Suprapubic skin (tissue), 4 donors: ENCODE measurements around the gene HECW1. TPM values are rescaled to one million over a fixed set of nuclear protein-coding genes. Genes with fewer than 3 reads are reported as not detected.
"Not testable (repeated sequence)": the region's sequence is repeated elsewhere in the genome, so short reads cannot be mapped to it uniquely, and the experiment has no call there.

ENCODE experiments used
- DNase-seq, 2 donors: peaks; one replicate each; pipeline ENCODE4 v3.0.0-alpha.2; 2019; ENCODE audit warnings: low spot score in 2 of 2
- H3K27ac ChIP-seq: fragments of 200-600 bp; sonication (generic); one replicate; pipeline ENCODE4 v1.5.1; 2019
- H3K27me3 ChIP-seq: fragments of 200-600 bp; sonication (generic); one replicate; pipeline ENCODE4 v1.5.1; 2019
- H3K36me3 ChIP-seq: fragments of 200-600 bp; sonication (generic); one replicate; pipeline ENCODE4 v1.5.1; 2019
- H3K4me1 ChIP-seq: fragments of 200-600 bp; sonication (generic); one replicate; pipeline ENCODE4 v1.5.1; 2019
- H3K4me3 ChIP-seq: fragments of 200-600 bp; sonication (generic); one replicate; pipeline ENCODE4 v1.5.1; 2019; ENCODE audit warnings: mild to moderate bottlenecking
- H3K9me3 ChIP-seq: fragments of 200-600 bp; sonication (generic); one replicate; pipeline ENCODE4 v1.5.1; 2019
- CTCF ChIP-seq, 2 donors: fragments of 200-600 bp in 1 of 2; fragments of 450-650 bp in 1 of 2; sonication (generic) in 1 of 2; IDR thresholded peaks; one replicate each; pipeline ENCODE4 v1.5.1; 2016 to 2019; ENCODE audit warnings: antibody characterized with exemption in 2 of 2, mild to moderate bottlenecking in 1 of 2, moderate library complexity in 1 of 2
- EP300 ChIP-seq: sonication (generic); formaldehyde crosslinking; IDR thresholded peaks from one replicate; pipeline ENCODE4 v1.6.1; 2017; ENCODE audit warnings: antibody characterized with exemption
- POLR2A ChIP-seq, 2 donors: fragments of 450-650 bp; IDR thresholded peaks; one replicate each; pipeline ENCODE4 v1.6.1; 2017; ENCODE audit warnings: antibody characterized with exemption in 2 of 2, mild to moderate bottlenecking in 2 of 2, moderate library complexity in 2 of 2
- POLR2AphosphoS5 ChIP-seq, 3 donors: sonication (generic); formaldehyde crosslinking; IDR thresholded peaks; one replicate each; pipeline ENCODE4 v1.6.1; 2017; ENCODE audit warnings: antibody characterized with exemption in 3 of 3
- WGBS: methylation state at CpG from one replicate; pipeline ENCODE4 v1.1.5; 2018; 5-methylcytosine and 5-hydroxymethylcytosine counted together
- total RNA-seq, 4 donors: library from RNA; depleted of rRNA; stranded (reverse); fragments of >200 nt; gene quantifications; one replicate each; pipeline ENCODE4 v1.1.0, GENCODE V29; 2016

HECW1 gene
- total RNA-seq, 4 donors from 2014 or later: 0.17 to 0.73 (median 0.32) TPM; not detected in 1

GRCh38 chr7:43204081-43204480 lies 91.6 kb downstream of the HECW1 start:
- TF ChIP-seq EP300: no peak
- no peak for TF ChIP-seq POLR2A (IDR thresholded peaks at IDR 0.05)
- TF ChIP-seq CTCF (IDR thresholded peaks at IDR 0.05): no peak

DNA sequence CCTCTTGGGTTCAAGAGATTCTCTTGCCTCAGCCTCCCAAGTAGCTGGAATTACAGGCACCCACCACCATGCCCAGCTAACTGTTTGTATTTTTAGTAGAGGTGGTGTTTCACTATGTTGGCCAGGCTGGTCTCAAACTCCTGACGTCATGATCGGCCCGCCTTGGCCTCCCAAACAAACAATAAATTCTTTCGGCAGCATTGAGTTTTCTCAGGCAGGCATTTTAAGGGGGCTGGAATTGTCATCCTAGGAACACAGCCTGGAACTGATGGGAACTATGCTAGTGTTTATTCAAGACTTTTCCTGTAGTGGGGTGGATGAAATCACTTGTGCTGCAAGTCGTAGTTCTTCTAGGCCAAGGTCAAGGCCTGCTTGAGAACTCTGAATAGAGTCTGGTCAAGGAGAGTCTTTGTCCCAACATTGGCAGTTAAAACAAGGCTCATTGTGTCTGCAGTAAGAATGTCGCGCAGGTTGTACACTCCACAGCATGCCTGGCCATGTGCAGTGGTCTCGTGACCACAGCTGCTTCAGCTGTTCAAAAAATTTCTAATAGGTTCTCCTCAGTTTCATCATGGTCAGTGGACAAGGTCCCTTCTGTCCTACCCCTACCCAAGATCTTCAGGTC lies 92.8 kb downstream of the HECW1 start:
- Histone ChIP-seq H3K4me3 (no peak overlapping the region), H3K9me3 (no peaks in the 10 kb centered on the region), H3K36me3 (no peaks in the 10 kb centered on the region), H3K27me3 (peaks cover 12% of the 10 kb centered on the region), H3K27ac (no peak overlapping the region), H3K4me1 (no peaks in the 10 kb centered on the region)
- 92% methylated on average over 8 of the region's 8 CpGs for WGBS
- no peak for DNase-seq
- TF ChIP-seq CTCF (IDR thresholded peaks at IDR 0.05) (no peak), POLR2A (IDR thresholded peaks at IDR 0.05) (no peak), EP300 (no peak), POLR2AphosphoS5 (IDR thresholded peaks at IDR 0.05) (no peak)

More at GRCh38 chr7:43204081-43204480, 91.6 kb downstream of the HECW1 start:
- Histone ChIP-seq H3K4me1 (no peaks in the 10 kb centered on the region), H3K27me3 (peaks cover 14% of the 10 kb centered on the region), H3K9me3 (no peaks in the 10 kb centered on the region), H3K4me3 (no peak overlapping the region), H3K27ac (no peak overlapping the region), H3K36me3 (no peaks in the 10 kb centered on the region)
- no peak for DNase-seq
- WGBS: 58% methylated on average over 1 of the region's 1 CpG

DNA sequence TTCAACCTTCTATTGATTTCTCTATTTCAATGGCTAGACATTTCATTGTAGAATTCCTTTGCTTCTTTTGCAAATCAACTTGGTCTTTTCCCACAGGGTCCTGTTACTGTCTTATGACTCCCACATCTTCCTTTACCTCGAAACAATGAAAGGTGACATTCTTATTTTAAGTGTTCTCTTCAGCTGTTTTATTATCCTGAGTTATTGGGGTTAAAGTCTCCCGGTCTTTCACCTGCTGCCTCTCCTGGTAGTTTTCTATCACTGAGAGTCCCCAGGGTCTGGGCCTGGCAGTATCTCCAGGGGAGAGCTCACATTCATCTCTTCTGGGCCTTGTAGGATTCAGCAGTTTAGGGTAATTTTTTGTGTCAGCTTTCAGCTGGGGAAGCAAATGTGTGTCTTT lies 95.8 kb downstream of the HECW1 start:
- WGBS: 78% methylated on average over 2 of the region's 2 CpGs

GRCh38 chr7:43210539-43210938 lies 98.1 kb downstream of the HECW1 start:
- H3K27me3 ChIP-seq, DNase-seq, H3K4me3 ChIP-seq, H3K27ac ChIP-seq, H3K36me3 ChIP-seq, H3K9me3 ChIP-seq, H3K4me1 ChIP-seq: not testable (repeated sequence)
- whole genome bisulfite sequencing: 90% methylated on average over 10 of the region's 11 CpGs

More for the DNA sequence above, 95.8 kb downstream of the HECW1 start:
- H3K27ac ChIP-seq: no peak overlapping the region
- no peak for DNase-seq
- H3K9me3 ChIP-seq: no peaks in the 10 kb centered on the region
- no peaks in the 10 kb centered on the region for H3K36me3 ChIP-seq
- no peaks in the 10 kb centered on the region for H3K4me1 ChIP-seq
- TF ChIP-seq POLR2A (IDR thresholded peaks at IDR 0.05) (no peak), EP300 (no peak), POLR2AphosphoS5 (IDR thresholded peaks at IDR 0.05) (no peak), CTCF (IDR thresholded peaks at IDR 0.05) (no peak)
- H3K27me3 ChIP-seq: no peaks in the 10 kb centered on the region
- H3K4me3 ChIP-seq: no peak overlapping the region

GRCh38 chr7:43211286-43211685 lies 98.8 kb downstream of the HECW1 start:
- WGBS: 84% methylated on average over 5 of the region's 5 CpGs
- TF ChIP-seq EP300 (no peak), POLR2AphosphoS5 (IDR thresholded peaks at IDR 0.05) (no peak), CTCF (IDR thresholded peaks at IDR 0.05) (no peak), POLR2A (IDR thresholded peaks at IDR 0.05) (no peak)
- H3K27me3 ChIP-seq: peaks cover 3% of the 10 kb centered on the region
- no peak overlapping the region for H3K27ac ChIP-seq
- H3K9me3 ChIP-seq: no peaks in the 10 kb centered on the region
- H3K4me1 ChIP-seq: no peaks in the 10 kb centered on the region
- H3K4me3 ChIP-seq: no peak overlapping the region
- no peaks in the 10 kb centered on the region for H3K36me3 ChIP-seq
- no peak for DNase-seq

DNA sequence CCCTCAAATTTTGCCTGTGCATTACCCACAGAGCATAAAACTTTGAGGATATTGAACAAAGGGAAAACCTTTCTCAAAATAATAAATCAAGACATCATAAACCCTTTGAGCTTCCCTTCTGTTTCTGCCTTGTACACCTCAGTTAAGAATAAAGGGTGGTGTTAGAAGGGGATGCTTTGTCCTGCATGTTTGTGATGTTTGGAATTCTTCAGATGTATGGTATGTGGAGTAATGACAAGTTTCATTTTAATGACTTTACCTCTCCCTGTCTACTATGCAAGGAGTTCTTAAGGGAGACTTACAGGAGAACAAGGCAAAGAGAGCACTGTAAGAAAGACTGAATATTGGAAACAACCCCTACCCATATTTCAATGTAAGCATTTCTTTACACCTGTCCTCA lies 99.2 kb downstream of the HECW1 start:
- no peaks in the 10 kb centered on the region for H3K9me3 ChIP-seq
- peaks cover 3% of the 10 kb centered on the region for H3K27me3 ChIP-seq
- H3K4me1 ChIP-seq: no peaks in the 10 kb centered on the region
- no peak overlapping the region for H3K4me3 ChIP-seq
- TF ChIP-seq POLR2A (IDR thresholded peaks at IDR 0.05): no peak
- TF ChIP-seq POLR2AphosphoS5 (IDR thresholded peaks at IDR 0.05): no peak
- TF ChIP-seq CTCF (IDR thresholded peaks at IDR 0.05): no peak
- TF ChIP-seq EP300: no peak
- H3K27ac ChIP-seq: no peak overlapping the region
- H3K36me3 ChIP-seq: no peaks in the 10 kb centered on the region
- no peak for DNase-seq
